GM12864 (cell line): ENCODE data around the gene SBSN.

ENCODE experiments used
- DNase-seq: peaks from one replicate; pipeline ENCODE4 v3.0.0-alpha.2; 2011; ENCODE audit warnings: low read depth
- H3K4me3 ChIP-seq: 2 replicates; pipeline ENCODE4 v1.5.1; 2011; ENCODE audit warnings: mild to moderate bottlenecking, low read depth, low read length, control low read depth
- TF ChIP-seq, protein P1 (sequence below): IDR thresholded peaks from 2 replicates; pipeline ENCODE4 v1.5.1; 2011; ENCODE audit warnings: low read depth, mild to moderate bottlenecking, moderate library complexity, low read length, control low read depth, inconsistent platforms; ENCODE audit errors: missing control alignments

SBSN gene

DNA sequence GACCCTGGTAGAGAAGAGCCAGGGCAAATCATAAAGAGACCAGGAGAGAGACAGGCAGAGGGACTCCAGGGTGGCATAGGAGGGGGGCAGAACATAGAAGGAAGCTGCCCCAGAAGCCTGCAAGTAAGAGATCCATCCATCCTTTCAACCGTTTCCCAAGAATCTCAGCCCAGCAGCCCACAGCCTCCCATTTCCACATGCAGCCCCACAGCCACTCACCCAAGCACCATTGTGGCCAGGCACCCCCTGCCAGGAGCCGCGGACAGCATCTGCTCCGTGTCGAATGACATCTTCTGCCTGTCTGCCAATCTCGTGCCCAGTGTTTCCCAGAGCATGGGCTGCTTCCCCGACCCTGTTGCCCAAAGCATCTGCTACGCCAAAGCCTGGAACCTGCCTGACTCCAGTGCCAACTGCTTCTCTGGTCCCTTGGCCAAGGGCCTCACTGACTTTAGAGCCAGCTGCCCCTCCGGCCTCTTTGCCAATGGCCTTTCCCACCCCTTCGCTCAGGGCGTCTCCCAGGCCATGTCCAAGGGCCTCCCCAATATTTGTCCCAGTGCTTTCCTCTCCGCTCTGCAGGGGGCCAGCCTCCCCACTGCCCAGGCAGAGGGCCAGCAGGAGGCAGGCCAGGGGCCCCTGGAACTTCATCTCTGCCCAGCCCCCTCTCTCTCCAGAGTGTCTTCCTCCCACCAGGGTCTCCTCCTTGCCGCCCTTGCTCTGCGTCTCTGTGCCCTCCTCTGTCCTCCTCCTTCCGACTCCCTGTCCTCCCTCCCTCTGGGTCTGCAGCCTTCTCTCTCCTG is 15.1 kb downstream of the SBSN start:
- DNase-seq = no peak
- TF ChIP-seq, protein P1, sequence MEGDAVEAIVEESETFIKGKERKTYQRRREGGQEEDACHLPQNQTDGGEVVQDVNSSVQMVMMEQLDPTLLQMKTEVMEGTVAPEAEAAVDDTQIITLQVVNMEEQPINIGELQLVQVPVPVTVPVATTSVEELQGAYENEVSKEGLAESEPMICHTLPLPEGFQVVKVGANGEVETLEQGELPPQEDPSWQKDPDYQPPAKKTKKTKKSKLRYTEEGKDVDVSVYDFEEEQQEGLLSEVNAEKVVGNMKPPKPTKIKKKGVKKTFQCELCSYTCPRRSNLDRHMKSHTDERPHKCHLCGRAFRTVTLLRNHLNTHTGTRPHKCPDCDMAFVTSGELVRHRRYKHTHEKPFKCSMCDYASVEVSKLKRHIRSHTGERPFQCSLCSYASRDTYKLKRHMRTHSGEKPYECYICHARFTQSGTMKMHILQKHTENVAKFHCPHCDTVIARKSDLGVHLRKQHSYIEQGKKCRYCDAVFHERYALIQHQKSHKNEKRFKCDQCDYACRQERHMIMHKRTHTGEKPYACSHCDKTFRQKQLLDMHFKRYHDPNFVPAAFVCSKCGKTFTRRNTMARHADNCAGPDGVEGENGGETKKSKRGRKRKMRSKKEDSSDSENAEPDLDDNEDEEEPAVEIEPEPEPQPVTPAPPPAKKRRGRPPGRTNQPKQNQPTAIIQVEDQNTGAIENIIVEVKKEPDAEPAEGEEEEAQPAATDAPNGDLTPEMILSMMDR = no peak
- H3K4me3 ChIP-seq = no peak overlapping the region

DNA sequence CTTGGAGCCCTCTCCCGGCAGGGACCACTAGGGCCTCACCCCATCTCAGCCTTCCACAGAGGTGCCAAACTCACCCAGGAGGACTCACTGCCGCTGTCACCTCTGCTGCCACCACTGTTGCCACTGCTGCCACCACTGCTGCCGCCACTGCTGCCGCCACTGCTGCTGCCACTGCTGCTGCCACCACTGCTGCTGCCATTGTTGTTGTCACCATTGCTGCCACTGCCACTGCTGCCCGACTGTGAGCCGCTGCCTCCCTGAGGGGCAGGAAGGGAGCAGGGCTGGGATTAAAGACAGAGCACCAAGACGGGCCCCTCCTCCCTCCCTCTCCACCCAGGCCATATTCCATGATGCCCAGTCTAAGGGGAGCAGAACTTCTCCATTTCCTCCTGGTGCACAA is 16.8 kb downstream of the SBSN start:
- no peak overlapping the region for H3K4me3 ChIP-seq
- DNase-seq = no peak
- TF ChIP-seq, protein P1 = no peak

DNA sequence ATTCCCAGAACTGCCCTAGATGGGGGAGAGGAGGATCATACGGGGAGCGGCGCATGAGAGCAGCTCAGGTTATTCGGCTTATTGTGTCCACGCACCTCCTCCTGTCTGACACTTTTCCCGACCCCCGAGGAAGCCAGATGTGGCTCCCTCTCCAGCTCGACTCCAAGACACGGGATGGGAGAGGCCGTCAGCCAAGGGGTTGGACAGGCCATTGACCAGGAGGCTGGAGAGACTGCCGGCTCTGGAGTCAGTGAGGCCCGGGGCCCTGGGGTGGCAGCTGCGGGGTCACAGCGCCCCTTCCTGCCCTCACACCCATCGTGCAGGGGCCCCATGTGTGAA is 17.5 kb downstream of the SBSN start:
- TF ChIP-seq, protein P1 = no peak
- DNase-seq = no peak
- H3K4me3 ChIP-seq = no peak overlapping the region; the same call in none of the 2 replicates

DNA sequence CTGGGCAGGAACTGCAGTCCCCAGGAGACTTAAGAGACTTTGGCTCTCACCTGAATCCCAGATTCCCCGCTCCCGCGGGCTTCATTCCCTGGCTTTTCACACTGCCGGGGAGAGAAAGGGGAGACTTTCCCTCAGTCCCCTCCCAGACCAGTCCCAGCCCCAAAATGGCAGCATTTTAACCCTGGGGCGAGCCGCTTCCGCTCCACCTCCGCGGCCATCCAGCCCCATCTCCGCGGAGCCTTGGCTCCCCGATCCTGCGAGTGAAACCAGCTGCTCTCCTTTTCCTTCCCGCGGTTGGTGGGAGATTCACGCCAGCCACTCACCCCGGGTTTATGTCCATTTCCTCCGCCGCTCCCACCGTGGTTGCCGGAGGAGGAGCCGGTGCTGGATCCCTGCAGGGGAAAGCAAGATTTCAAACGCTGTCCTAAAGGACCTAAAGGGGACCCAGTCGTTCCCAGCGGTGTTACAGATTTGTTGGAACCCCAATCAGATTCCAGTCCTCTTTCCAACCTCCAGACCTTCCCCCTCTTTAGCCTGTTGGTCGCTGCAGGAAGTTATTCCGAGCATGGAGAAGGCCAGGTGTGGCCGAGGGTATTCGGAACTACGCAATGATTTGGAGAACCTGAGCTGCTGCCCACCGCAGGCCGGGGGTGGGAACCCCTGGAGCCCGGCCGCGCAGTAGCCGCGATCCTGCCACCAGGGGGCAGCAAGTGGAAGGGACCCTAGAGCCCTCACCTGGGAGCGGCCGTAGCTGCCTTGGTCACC is 18.1 kb downstream of the SBSN start:
- TF ChIP-seq, protein P1 = peak; percentile 94
- DNase-seq = peak; percentile 18

DNA sequence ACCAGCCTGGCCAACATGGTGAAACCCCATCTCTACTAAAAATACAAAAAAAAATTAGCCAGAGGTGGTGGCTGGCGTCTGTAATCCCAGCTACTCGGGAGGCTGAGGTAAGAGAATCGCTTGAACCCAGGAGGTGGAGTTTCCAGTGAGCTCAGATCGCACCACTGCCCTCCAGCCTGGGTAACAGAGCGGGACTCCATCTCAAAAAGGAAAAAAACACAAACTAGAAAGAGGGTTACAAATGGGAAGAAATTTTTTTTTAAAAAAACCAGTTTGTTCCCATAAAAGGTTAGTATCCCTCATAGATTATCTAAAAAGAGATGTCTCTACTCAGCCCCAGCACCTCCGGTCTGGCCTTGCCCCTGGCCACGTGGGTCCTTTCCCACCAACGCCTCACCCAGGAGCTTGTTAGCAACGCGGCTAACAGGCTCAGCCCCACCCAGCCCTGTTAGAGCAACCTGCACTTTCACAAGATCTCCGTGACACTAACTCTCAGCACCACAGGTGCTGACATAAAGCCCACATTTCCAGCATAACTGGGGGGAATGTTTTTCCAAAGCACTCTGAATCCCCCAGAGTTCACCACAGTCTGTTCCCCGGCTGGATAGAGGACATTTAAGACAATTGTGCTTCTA is 19.0 kb downstream of the SBSN start:
- TF ChIP-seq, protein P1 = no peak
- H3K4me3 ChIP-seq = peak overlapping the region; percentile 58; the same call in 1 of the 2 replicates
- DNase-seq = peak; percentile 35

More for the DNA sequence above, 18.1 kb downstream of the SBSN start:
- H3K4me3 ChIP-seq = peak overlapping the region; percentile 58

DNA sequence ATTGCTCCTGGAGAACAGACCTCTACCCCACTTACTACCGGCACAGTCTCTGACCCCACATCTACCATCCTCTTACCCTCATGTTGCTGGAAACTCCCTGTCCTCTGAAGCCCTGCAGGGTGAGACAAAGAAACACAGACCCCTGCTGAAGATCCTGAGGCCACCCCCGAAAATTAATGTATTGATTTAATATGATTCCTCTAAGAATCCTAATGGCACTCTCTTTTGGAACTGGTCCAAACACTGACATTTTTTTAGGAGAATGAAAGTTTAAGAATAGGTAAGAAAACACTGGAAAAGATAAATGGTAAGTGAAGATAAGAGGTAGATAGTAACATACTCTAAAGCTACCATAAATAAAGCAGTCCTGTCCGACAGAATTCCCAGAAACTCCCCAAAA is 20.0 kb downstream of the SBSN start:
- TF ChIP-seq, protein P1 = no peak
- H3K4me3 ChIP-seq = no peak overlapping the region
- DNase-seq = no peak
